Measurements from ENCODE around the gene CEP72.

Gene CEP72

DNA sequence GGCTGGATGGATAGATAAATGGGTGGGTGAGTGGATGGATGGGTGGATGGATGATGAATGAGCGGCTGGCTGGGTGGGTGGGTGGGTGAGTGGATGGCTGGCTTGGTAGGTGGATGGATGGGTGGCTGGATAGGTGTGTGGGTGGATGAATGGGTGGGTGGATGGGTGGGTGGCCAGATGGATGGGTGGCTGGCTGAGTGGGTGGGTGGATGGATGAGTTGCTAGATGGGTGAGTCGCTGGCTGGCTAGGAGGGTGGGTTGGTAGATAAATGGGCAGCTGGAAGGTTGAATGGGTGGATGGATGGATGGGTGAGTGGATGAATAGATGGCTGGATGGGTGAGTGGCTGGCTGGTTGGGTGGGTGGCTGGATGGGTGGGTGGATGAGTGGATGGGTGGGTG is 27.9 kb upstream of the CEP72 start:
- Histone ChIP-seq H3K27me3 (ENCODE audit: control insufficient read depth, low read length) (peaks cover under 1% of the 10 kb centered on the region; the same call in 1 of the 2 replicates), H3K9me3 (ENCODE audit: control insufficient read depth, insufficient read depth, low read length) (no peaks in the 10 kb centered on the region), H3K27ac (ENCODE audit: low read depth, low read length) (no peak overlapping the region), H3K36me3 (ENCODE audit: control insufficient read depth, low read length) (no peaks in the 10 kb centered on the region), H3K4me1 (ENCODE audit: control insufficient read depth, low read length) (no peaks in the 10 kb centered on the region), H3K79me2 (ENCODE audit: control insufficient read depth, low read length) (no peaks in the 10 kb centered on the region), H3K9me2 (replicated peaks; ENCODE audit: control insufficient read depth, low read length) (no peaks in the 10 kb centered on the region), H3K4me3 (ENCODE audit: low read length) (no peak overlapping the region), H3F3A (ENCODE audit: control insufficient read depth, insufficient read depth) (no peaks in the 10 kb centered on the region), H4K20me1 (ENCODE audit: control insufficient read depth, insufficient read depth, low read depth, low read length) (no peaks in the 10 kb centered on the region), H3K4me2 (ENCODE audit: low read length) (no peak overlapping the region)
- TF ChIP-seq EZH2phosphoT487 (IDR thresholded peaks at IDR 0.05; ENCODE audit: borderline replicate concordance, low read length), result no peak
- TF ChIP-seq, protein P1, sequence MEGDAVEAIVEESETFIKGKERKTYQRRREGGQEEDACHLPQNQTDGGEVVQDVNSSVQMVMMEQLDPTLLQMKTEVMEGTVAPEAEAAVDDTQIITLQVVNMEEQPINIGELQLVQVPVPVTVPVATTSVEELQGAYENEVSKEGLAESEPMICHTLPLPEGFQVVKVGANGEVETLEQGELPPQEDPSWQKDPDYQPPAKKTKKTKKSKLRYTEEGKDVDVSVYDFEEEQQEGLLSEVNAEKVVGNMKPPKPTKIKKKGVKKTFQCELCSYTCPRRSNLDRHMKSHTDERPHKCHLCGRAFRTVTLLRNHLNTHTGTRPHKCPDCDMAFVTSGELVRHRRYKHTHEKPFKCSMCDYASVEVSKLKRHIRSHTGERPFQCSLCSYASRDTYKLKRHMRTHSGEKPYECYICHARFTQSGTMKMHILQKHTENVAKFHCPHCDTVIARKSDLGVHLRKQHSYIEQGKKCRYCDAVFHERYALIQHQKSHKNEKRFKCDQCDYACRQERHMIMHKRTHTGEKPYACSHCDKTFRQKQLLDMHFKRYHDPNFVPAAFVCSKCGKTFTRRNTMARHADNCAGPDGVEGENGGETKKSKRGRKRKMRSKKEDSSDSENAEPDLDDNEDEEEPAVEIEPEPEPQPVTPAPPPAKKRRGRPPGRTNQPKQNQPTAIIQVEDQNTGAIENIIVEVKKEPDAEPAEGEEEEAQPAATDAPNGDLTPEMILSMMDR (IDR thresholded peaks at IDR 0.05; ENCODE audit: low read depth, low read length, poor library complexity, severe bottlenecking), result no peak

DNA sequence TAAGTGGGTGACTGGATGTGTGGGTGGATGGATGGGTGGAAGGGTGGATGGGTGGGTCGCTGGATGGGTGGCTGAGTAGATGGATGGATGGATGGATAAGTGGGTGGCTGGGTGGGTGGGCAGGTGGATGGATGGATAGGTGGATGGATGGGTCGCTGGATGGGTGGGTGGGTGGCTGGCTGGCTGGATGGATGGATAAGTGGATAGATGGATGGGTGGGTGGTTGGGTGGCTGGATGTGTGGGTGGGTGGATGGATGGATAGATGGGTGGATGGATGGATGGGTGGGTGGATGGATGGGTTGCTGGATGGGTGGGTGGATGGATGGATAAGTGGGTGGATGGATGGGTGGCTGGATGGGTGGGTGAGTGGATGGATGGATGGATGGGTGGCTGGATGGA is 27.3 kb upstream of the CEP72 start:
- Histone ChIP-seq H3K4me1 (ENCODE audit: control insufficient read depth, low read length) (no peaks in the 10 kb centered on the region), H3K27me3 (ENCODE audit: control insufficient read depth, low read length) (no peaks in the 10 kb centered on the region), H4K20me1 (ENCODE audit: control insufficient read depth, insufficient read depth, low read depth, low read length) (no peaks in the 10 kb centered on the region), H3K4me2 (ENCODE audit: low read length) (no peak overlapping the region), H3K27ac (ENCODE audit: low read depth, low read length) (no peak overlapping the region), H3K9me2 (replicated peaks; ENCODE audit: control insufficient read depth, low read length) (no peaks in the 10 kb centered on the region), H3K79me2 (ENCODE audit: control insufficient read depth, low read length) (no peaks in the 10 kb centered on the region), H3K9me3 (ENCODE audit: control insufficient read depth, insufficient read depth, low read length) (no peaks in the 10 kb centered on the region), H3F3A (ENCODE audit: control insufficient read depth, insufficient read depth) (no peaks in the 10 kb centered on the region), H3K36me3 (ENCODE audit: control insufficient read depth, low read length) (no peaks in the 10 kb centered on the region), H3K4me3 (ENCODE audit: low read length) (no peak overlapping the region)
- TF ChIP-seq, protein P1 (IDR thresholded peaks at IDR 0.05; ENCODE audit: low read depth, low read length, poor library complexity, severe bottlenecking), result no peak
- no peak for TF ChIP-seq EZH2phosphoT487 (IDR thresholded peaks at IDR 0.05; ENCODE audit: borderline replicate concordance, low read length)

DNA sequence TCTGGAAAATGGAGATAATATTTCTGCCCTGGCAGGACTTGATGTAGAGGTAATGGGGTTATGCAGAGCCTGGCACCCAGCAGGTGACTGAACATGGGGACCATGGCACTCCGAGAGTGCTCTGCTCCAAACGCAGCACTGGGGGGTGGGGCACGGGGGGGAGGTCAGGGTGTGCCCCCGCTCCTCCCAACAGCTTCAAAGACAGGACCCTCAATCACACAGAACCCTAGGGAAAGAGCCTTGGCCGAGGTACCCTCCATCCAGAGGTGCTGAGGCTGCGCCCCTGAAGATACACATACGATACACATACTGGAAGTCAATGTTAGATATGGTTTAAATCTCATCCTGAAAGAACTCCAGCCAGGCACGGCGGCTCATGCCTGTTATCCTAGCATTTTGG is 26.6 kb upstream of the CEP72 start:
- Histone ChIP-seq H3K4me1 (ENCODE audit: control insufficient read depth, low read length) (no peaks in the 10 kb centered on the region), H4K20me1 (ENCODE audit: control insufficient read depth, insufficient read depth, low read depth, low read length) (no peaks in the 10 kb centered on the region), H3K36me3 (ENCODE audit: control insufficient read depth, low read length) (no peaks in the 10 kb centered on the region), H3K27me3 (ENCODE audit: control insufficient read depth, low read length) (no peaks in the 10 kb centered on the region), H3K4me3 (ENCODE audit: low read length) (no peak overlapping the region), H3K9me2 (replicated peaks; ENCODE audit: control insufficient read depth, low read length) (no peaks in the 10 kb centered on the region), H3K9me3 (ENCODE audit: control insufficient read depth, insufficient read depth, low read length) (no peaks in the 10 kb centered on the region), H3F3A (ENCODE audit: control insufficient read depth, insufficient read depth) (no peaks in the 10 kb centered on the region), H3K27ac (ENCODE audit: low read depth, low read length) (no peak overlapping the region), H3K4me2 (ENCODE audit: low read length) (no peak overlapping the region), H3K79me2 (ENCODE audit: control insufficient read depth, low read length) (no peaks in the 10 kb centered on the region)
- TF ChIP-seq, protein P1 (IDR thresholded peaks at IDR 0.05; ENCODE audit: low read depth, low read length, poor library complexity, severe bottlenecking), result no peak
